ENCODE data around the gene RHOH. TPM values are rescaled to one million over a fixed set of nuclear protein-coding genes. Genes with fewer than 3 reads are reported as not detected.

The RHOH gene
- total RNA-seq, 1 donor from 2014 or later = 11.2 TPM

DNA sequence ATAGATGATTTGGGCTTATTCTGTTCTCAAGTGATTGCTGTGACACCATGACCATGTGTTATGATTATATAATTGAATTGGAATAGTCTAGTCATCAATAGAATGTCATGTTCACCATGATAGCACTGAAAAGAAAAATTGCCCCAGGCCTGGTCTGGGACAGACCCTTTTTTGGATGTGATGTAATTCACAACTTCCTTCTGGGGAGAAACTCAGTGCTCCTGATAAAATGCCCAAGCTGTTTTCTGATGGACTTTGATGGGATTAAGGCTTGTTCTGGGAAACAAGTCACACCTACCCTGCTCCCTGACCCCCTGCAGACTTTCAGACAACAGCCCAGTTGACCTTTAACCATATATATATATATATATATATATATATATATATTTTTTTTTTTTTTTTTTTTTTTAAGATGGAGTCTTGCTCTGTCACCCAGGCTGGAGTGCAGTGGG, 65.3 kb downstream of the RHOH start:
- Histone ChIP-seq H3K4me3 (no peak overlapping the region), H3F3A (ENCODE audit: low read depth) (peaks cover 20% of the 10 kb centered on the region), H3K79me2 (ENCODE audit: low read depth) (no peaks in the 10 kb centered on the region), H3K36me3 (no peaks in the 10 kb centered on the region), H2AFZ (replicated peaks) (no peak overlapping the region), H3K27me3 (no peaks in the 10 kb centered on the region), H4K20me1 (ENCODE audit: low read depth) (no peaks in the 10 kb centered on the region), H3K4me2 (no peak overlapping the region), H3K9me3 (ENCODE audit: low read depth) (no peaks in the 10 kb centered on the region), H3K4me1 (peaks cover 34% of the 10 kb centered on the region), H3K9ac (no peak overlapping the region), H3K27ac (no peak overlapping the region)
- TF ChIP-seq EZH2 (IDR thresholded peaks at IDR 0.05) = no peak
- TF ChIP-seq EZH2phosphoT487 (IDR thresholded peaks at IDR 0.05) = no peak
- TF ChIP-seq, protein P1, sequence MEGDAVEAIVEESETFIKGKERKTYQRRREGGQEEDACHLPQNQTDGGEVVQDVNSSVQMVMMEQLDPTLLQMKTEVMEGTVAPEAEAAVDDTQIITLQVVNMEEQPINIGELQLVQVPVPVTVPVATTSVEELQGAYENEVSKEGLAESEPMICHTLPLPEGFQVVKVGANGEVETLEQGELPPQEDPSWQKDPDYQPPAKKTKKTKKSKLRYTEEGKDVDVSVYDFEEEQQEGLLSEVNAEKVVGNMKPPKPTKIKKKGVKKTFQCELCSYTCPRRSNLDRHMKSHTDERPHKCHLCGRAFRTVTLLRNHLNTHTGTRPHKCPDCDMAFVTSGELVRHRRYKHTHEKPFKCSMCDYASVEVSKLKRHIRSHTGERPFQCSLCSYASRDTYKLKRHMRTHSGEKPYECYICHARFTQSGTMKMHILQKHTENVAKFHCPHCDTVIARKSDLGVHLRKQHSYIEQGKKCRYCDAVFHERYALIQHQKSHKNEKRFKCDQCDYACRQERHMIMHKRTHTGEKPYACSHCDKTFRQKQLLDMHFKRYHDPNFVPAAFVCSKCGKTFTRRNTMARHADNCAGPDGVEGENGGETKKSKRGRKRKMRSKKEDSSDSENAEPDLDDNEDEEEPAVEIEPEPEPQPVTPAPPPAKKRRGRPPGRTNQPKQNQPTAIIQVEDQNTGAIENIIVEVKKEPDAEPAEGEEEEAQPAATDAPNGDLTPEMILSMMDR (IDR thresholded peaks at IDR 0.05) = no peak
- Mint-ChIP-seq H3K27ac (no peak overlapping the region), H3K4me1 (peaks cover 52% of the 10 kb centered on the region), H3K9me3 (no peaks in the 10 kb centered on the region), H3K27me3 (ENCODE audit: insufficient read depth, low read depth) (peaks cover 6% of the 10 kb centered on the region), H3K4me3 (no peak overlapping the region), H3K36me3 (no peaks in the 10 kb centered on the region)
- no peak for DNase-seq (ENCODE audit: low spot score)

DNA sequence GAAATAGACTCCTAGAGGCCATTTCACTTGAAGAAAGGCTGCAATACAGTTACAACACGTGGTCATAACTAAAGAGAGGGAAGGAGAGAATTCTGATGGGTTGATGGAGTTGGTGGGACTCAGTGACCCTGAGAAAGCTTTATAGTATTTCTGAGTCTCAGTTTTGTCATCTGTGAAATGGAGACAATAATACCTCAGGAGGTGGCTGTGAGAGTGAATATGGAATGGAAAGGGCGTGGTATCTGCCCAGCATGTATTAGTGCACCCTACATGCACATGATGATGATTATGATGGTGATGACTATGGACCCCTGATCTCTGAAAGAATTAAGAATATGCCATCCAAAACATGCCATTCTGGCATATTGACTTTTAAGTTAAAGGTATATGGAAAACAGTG, 66.0 kb downstream of the RHOH start:
- Histone ChIP-seq H3K27me3 (no peaks in the 10 kb centered on the region), H3K4me2 (no peak overlapping the region), H3K27ac (no peak overlapping the region), H3K36me3 (no peaks in the 10 kb centered on the region), H3F3A (ENCODE audit: low read depth) (peaks cover 20% of the 10 kb centered on the region), H3K9ac (no peak overlapping the region), H3K4me1 (peaks cover 38% of the 10 kb centered on the region), H2AFZ (replicated peaks) (no peak overlapping the region), H3K79me2 (ENCODE audit: low read depth) (no peaks in the 10 kb centered on the region), H4K20me1 (ENCODE audit: low read depth) (no peaks in the 10 kb centered on the region), H3K4me3 (no peak overlapping the region), H3K9me3 (ENCODE audit: low read depth) (no peaks in the 10 kb centered on the region)
- no peaks in the 10 kb centered on the region for H3K9me3 Mint-ChIP-seq
- TF ChIP-seq EZH2 (IDR thresholded peaks at IDR 0.05) = no peak
- no peak for TF ChIP-seq EZH2phosphoT487 (IDR thresholded peaks at IDR 0.05)
- TF ChIP-seq, protein P1 (IDR thresholded peaks at IDR 0.05) = no peak
- peaks cover 6% of the 10 kb centered on the region for H3K27me3 Mint-ChIP-seq (ENCODE audit: insufficient read depth, low read depth)
- H3K36me3 Mint-ChIP-seq = no peaks in the 10 kb centered on the region
- no peak overlapping the region for H3K27ac Mint-ChIP-seq
- no peak for DNase-seq (ENCODE audit: low spot score)
- peaks cover 57% of the 10 kb centered on the region for H3K4me1 Mint-ChIP-seq
- peak overlapping the region; percentile 15 for H3K4me3 Mint-ChIP-seq

DNA sequence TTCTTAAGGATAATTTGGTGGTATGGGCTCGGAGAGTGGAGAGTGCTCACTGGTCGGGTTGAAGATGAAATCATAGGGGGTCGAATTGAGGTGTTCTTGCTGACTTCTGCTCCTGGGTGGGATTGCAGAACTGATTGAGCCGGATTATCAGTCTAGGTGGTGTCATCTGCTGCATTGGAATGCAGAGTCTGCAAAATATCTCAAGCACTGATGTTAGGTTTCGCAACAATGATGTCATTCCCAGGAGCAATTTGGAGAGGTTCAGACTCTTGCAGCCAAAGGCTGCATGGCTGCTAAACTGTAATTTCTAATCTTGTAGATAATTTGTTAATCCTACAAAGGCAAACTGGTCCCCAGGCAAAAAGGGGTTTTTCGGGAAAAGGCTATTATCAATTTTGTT, 67.7 kb downstream of the RHOH start:
- Histone ChIP-seq H3K36me3 (no peaks in the 10 kb centered on the region), H2AFZ (replicated peaks) (no peak overlapping the region), H3K9me3 (ENCODE audit: low read depth) (no peaks in the 10 kb centered on the region), H4K20me1 (ENCODE audit: low read depth) (no peaks in the 10 kb centered on the region), H3K4me2 (no peak overlapping the region), H3K4me1 (peaks cover 28% of the 10 kb centered on the region), H3F3A (ENCODE audit: low read depth) (peaks cover 20% of the 10 kb centered on the region), H3K9ac (no peak overlapping the region), H3K4me3 (no peak overlapping the region), H3K27me3 (no peaks in the 10 kb centered on the region), H3K27ac (no peak overlapping the region), H3K79me2 (ENCODE audit: low read depth) (no peaks in the 10 kb centered on the region)
- Mint-ChIP-seq H3K27me3 (ENCODE audit: insufficient read depth, low read depth) (peaks cover 6% of the 10 kb centered on the region), H3K9me3 (no peaks in the 10 kb centered on the region), H3K27ac (no peak overlapping the region), H3K4me3 (no peak overlapping the region), H3K36me3 (peaks cover 1% of the 10 kb centered on the region), H3K4me1 (peaks cover 49% of the 10 kb centered on the region)
- no peak for DNase-seq (ENCODE audit: low spot score)
- TF ChIP-seq, protein P1 (IDR thresholded peaks at IDR 0.05) = no peak
- TF ChIP-seq EZH2phosphoT487 (IDR thresholded peaks at IDR 0.05) (no peak), EZH2 (IDR thresholded peaks at IDR 0.05) (no peak)
